Measurements from ENCODE around the gene TAT. TPM values are rescaled to one million over a fixed set of nuclear protein-coding genes. Genes with fewer than 3 reads are reported as not detected.
"Not testable (repeated sequence)": the region's sequence is repeated elsewhere in the genome, so short reads cannot be mapped to it uniquely, and the experiment has no call there.

The TAT gene
- 0.05 TPM for polyA plus RNA-seq (2013, experiment 1 of 2)
- polyA plus RNA-seq (2013, experiment 2 of 2): not detected

DNA sequence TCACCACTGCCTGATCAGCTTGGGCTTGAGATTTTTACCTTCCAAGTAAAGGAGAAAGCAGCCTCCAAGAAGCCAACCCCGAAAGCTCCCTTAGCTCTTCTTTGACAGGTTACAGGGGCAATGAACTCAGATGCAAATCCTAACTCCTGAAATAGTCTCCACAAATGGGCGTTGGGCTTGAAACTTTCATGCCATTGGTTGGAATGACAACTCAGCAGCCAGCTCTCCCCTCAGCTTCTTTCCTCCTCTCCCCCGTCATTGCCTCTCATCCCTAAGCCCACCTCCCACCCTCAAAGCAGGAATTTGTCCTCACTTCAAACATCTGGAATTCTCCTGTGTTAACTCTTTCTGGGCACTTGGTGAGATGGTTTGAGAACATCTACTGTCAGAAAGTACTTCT is at the start of gene TAT:
TSS of gene TAT (minus strand) at position 122 of the 400 bp plus-strand sequence. CDS start 677 bp downstream, outside the sequence.
- H3K9ac ChIP-seq (ENCODE audit: low read depth, low read length): no peak within 1 kb of the TSS
- no peaks in the 10 kb centered on the region for H3K9me3 ChIP-seq (ENCODE audit: insufficient read depth, low read depth, low read length)
- no peaks in the 10 kb centered on the region for H3K36me3 ChIP-seq (ENCODE audit: insufficient read depth, low read length)
- no peaks in the 10 kb centered on the region for H3K27me3 ChIP-seq (ENCODE audit: insufficient read depth, low read length)
- no peak within 1 kb of the TSS for H3K4me3 ChIP-seq (ENCODE audit: low read length)
- 53% methylated on average over 3 of the region's 3 CpGs for WGBS
- no peaks in the 10 kb centered on the region for H3K4me1 ChIP-seq (ENCODE audit: insufficient read depth, low read length)
- no peak within 1 kb of the TSS for H3K27ac ChIP-seq (ENCODE audit: low read depth, low read length)

DNA sequence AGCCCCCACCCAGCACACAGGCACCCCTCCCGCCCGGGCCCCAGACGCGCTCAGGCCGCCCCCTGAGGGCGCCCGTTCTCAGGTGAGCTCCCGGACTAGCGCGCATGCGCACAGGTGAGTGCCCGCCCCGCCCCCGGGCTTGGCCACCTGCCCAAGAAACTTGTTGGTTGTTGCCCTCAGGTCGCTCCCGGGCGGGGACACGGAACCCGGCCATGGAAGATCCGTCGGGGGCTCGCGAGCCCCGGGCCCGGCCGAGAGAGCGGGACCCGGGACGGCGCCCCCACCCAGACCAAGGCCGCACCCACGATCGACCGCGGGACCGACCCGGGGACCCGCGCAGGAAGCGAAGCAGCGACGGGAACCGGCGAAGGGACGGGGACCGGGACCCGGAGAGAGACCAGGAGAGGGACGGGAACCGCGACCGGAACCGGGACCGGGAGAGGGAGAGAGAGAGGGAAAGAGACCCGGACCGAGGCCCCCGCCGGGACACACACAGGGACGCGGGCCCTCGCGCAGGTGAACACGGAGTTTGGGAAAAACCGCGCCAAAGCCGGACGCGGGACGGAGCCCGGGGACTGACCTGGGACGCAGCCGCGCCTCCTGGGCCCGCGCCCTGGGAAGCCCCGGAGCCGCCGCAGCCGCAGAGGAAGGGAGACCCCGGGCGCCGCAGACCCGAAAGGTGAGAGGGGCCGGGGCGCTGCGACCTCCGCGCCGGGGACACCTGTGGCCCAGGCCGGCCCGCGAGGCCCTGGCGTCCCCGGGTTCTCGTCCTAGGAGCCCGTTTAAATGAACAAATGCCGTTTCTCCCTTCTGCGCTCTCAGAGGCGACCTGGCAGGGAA is 49.3 kb upstream of the TAT start, which contains the start of gene MARVELD3:
TSS of gene MARVELD3 (plus strand) at position 167 of the 840 bp plus-strand sequence. CDS start at position 213, 46 bp downstream.
- H3K9ac ChIP-seq (ENCODE audit: low read depth, low read length): peak within 1 kb of the TSS; percentile 90
- H3K27ac ChIP-seq (ENCODE audit: low read depth, low read length): no peak within 1 kb of the TSS
- peaks cover 4% of the 10 kb centered on the region for H3K4me1 ChIP-seq (ENCODE audit: insufficient read depth, low read length)
- H3K4me3 ChIP-seq (ENCODE audit: low read length): peak within 1 kb of the TSS; percentile 94
- peaks cover 11% of the 10 kb centered on the region for H3K27me3 ChIP-seq (ENCODE audit: insufficient read depth, low read length)
- peaks cover 18% of the 10 kb centered on the region for H3K36me3 ChIP-seq (ENCODE audit: insufficient read depth, low read length)
- WGBS: under 1% methylated on average over 98 of the region's 98 CpGs
- H3K9me3 ChIP-seq (ENCODE audit: insufficient read depth, low read depth, low read length): no peaks in the 10 kb centered on the region

GRCh38 chr16:71625113-71625850 is 48.4 kb upstream of the TAT start:
- peaks cover 4% of the 10 kb centered on the region for H3K4me1 ChIP-seq (ENCODE audit: insufficient read depth, low read length)
- no peak overlapping the region for H3K27ac ChIP-seq (ENCODE audit: low read depth, low read length)
- peak overlapping the region; percentile 94 for H3K4me3 ChIP-seq (ENCODE audit: low read length)
- H3K9ac ChIP-seq (ENCODE audit: low read depth, low read length): no peak overlapping the region
- H3K36me3 ChIP-seq (ENCODE audit: insufficient read depth, low read length): peaks cover 10% of the 10 kb centered on the region; the same call in 1 of the 2 replicates
- H3K27me3 ChIP-seq (ENCODE audit: insufficient read depth, low read length): peaks cover 11% of the 10 kb centered on the region
- WGBS: 91% methylated on average over 7 of the region's 7 CpGs
- no peaks in the 10 kb centered on the region for H3K9me3 ChIP-seq (ENCODE audit: insufficient read depth, low read depth, low read length)

DNA sequence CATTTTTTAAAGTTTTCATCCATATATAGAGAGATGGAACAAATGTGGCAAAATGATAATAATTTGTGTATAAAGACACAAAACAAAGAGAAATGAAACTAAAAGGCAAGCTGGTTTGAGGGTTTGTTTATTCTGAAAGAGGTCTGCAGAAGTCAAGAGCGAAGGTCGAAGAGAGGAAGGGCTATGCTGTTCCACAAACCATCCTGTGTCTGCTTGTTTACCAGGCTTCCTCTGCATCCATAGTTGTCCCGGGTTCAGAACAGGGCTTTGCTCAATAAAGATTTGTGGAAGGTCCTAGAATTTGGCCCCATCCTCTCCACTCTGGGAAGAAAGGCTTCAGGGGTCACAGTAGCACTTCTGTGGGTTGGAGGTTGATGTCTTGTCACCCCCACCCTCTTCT is 46.7 kb upstream of the TAT start:
- no peak overlapping the region for H3K4me3 ChIP-seq (ENCODE audit: low read length)
- H3K27me3 ChIP-seq (ENCODE audit: insufficient read depth, low read length): peaks cover 11% of the 10 kb centered on the region
- no peak overlapping the region for H3K9ac ChIP-seq (ENCODE audit: low read depth, low read length)
- 82% methylated on average over 3 of the region's 3 CpGs for WGBS
- H3K4me1 ChIP-seq (ENCODE audit: insufficient read depth, low read length): no peaks in the 10 kb centered on the region; the same call in 1 of the 2 replicates
- no peaks in the 10 kb centered on the region for H3K36me3 ChIP-seq (ENCODE audit: insufficient read depth, low read length)
- H3K27ac ChIP-seq (ENCODE audit: low read depth, low read length): no peak overlapping the region
- H3K9me3 ChIP-seq (ENCODE audit: insufficient read depth, low read depth, low read length): no peaks in the 10 kb centered on the region

GRCh38 chr16:71622088-71622487 is 45.2 kb upstream of the TAT start:
- Histone ChIP-seq H3K9ac (ENCODE audit: low read depth, low read length) (no peak overlapping the region), H3K9me3 (ENCODE audit: insufficient read depth, low read depth, low read length) (no peaks in the 10 kb centered on the region), H3K4me3 (ENCODE audit: low read length) (no peak overlapping the region), H3K27ac (ENCODE audit: low read depth, low read length) (no peak overlapping the region), H3K4me1 (ENCODE audit: insufficient read depth, low read length) (no peaks in the 10 kb centered on the region), H3K36me3 (ENCODE audit: insufficient read depth, low read length) (no peaks in the 10 kb centered on the region), H3K27me3 (ENCODE audit: insufficient read depth, low read length) (peaks cover 11% of the 10 kb centered on the region)

DNA sequence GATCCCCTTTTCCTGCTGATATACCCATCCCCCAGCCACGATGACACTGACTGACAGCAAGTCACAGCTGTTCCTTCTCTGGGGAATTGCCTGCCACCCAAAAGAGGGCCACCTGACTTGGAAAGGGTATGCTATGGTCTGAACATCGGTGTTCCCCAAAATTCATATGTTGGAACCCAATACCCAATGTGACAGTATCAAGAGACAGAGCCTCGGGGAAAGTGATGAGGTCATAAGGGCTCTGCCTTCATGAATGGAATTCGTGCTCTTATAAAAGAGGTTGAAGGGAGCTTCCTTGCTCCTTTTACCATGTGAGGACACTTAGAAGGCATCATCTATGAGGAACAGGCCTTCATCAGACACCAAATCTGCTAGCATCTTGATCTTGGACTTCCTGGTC is 41.5 kb upstream of the TAT start:
- H3K36me3 ChIP-seq (ENCODE audit: insufficient read depth, low read length): no peaks in the 10 kb centered on the region
- 87% methylated on average over 4 of the region's 4 CpGs for WGBS
- H3K27me3 ChIP-seq (ENCODE audit: insufficient read depth, low read length): no peaks in the 10 kb centered on the region
- H3K4me3 ChIP-seq (ENCODE audit: low read length): no peak overlapping the region
- H3K9me3 ChIP-seq (ENCODE audit: insufficient read depth, low read depth, low read length): no peaks in the 10 kb centered on the region
- no peaks in the 10 kb centered on the region for H3K4me1 ChIP-seq (ENCODE audit: insufficient read depth, low read length)
- H3K9ac ChIP-seq (ENCODE audit: low read depth, low read length): no peak overlapping the region
- H3K27ac ChIP-seq (ENCODE audit: low read depth, low read length): no peak overlapping the region

GRCh38 chr16:71614956-71615355 is 38.1 kb upstream of the TAT start:
- not testable (repeated sequence) for H3K4me1 ChIP-seq (ENCODE audit: insufficient read depth, low read length); H3K36me3 ChIP-seq (ENCODE audit: insufficient read depth, low read length); H3K4me3 ChIP-seq (ENCODE audit: low read length); H3K27me3 ChIP-seq (ENCODE audit: insufficient read depth, low read length); H3K9me3 ChIP-seq (ENCODE audit: insufficient read depth, low read depth, low read length); H3K9ac ChIP-seq (ENCODE audit: low read depth, low read length); H3K27ac ChIP-seq (ENCODE audit: low read depth, low read length)
- WGBS: 94% methylated on average over 8 of the region's 8 CpGs

DNA sequence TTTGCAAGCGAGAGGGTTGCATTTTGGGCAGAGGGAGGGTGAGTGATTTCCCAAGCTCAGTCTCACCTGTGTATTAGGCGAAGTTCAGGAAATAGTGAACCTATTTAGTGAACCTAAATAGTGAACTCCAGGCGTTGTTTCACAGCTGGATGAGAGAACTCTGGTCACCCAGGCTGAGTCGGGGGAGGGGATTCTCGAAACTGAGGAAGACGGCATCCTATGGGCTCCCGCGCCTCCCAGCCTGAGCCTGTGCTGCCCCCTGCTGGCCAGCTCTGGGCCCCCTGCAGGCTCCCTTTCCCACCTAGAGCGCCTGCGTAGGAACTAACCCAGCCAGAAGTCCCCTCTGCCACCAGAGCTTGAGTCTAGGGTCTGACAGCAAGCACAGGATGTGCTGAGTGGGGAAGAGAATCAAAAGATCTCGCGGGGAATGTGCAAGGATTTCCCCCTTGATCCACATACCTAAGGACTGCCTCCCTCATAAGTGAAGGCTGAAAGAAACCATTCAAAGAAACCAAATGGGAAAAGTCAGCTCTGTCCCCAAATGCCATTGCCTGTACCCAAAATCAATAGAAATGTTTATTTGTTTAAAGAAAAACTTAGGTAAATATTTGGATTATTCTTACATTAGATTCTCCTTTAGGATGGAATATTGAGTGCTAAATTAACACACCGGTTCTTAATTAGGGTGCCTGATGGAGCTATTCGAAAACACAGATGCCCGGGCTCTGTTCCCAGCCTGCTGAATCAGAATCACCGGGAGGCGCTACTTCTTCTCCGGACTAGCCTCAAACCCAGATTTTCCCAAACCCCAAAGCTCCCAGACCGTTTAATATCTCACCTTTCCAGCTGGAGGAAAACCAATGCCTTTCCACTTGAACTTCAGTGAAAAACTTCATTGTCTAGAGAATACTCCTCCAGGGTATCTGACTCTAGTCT is 34.3 kb upstream of the TAT start:
- 22% methylated on average over 19 of the region's 19 CpGs for WGBS
- H3K9ac ChIP-seq (ENCODE audit: low read depth, low read length): no peak overlapping the region
- no peaks in the 10 kb centered on the region for H3K9me3 ChIP-seq (ENCODE audit: insufficient read depth, low read depth, low read length)
- no peaks in the 10 kb centered on the region for H3K4me1 ChIP-seq (ENCODE audit: insufficient read depth, low read length)
- H3K27me3 ChIP-seq (ENCODE audit: insufficient read depth, low read length): no peaks in the 10 kb centered on the region
- H3K27ac ChIP-seq (ENCODE audit: low read depth, low read length): no peak overlapping the region
- H3K36me3 ChIP-seq (ENCODE audit: insufficient read depth, low read length): no peaks in the 10 kb centered on the region
- peak overlapping the region; percentile 7; the same call in 1 of the 2 replicates for H3K4me3 ChIP-seq (ENCODE audit: low read length)

- Histone ChIP-seq H3K4me1 (ENCODE audit: insufficient read depth, low read length) (no peaks in the 10 kb centered on the region), H3K36me3 (ENCODE audit: insufficient read depth, low read length) (no peaks in the 10 kb centered on the region), H3K9me3 (ENCODE audit: insufficient read depth, low read depth, low read length) (no peaks in the 10 kb centered on the region), H3K27me3 (ENCODE audit: insufficient read depth, low read length) (no peaks in the 10 kb centered on the region), H3K27ac (ENCODE audit: low read depth, low read length) (no peak overlapping the region), H3K9ac (ENCODE audit: low read depth, low read length) (no peak overlapping the region), H3K4me3 (ENCODE audit: low read length) (no peak overlapping the region)
- WGBS: 93% methylated on average over 4 of the region's 4 CpGs
Measured at GRCh38 chr16:71610447-71610846, 33.6 kb upstream of the TAT start.

DNA sequence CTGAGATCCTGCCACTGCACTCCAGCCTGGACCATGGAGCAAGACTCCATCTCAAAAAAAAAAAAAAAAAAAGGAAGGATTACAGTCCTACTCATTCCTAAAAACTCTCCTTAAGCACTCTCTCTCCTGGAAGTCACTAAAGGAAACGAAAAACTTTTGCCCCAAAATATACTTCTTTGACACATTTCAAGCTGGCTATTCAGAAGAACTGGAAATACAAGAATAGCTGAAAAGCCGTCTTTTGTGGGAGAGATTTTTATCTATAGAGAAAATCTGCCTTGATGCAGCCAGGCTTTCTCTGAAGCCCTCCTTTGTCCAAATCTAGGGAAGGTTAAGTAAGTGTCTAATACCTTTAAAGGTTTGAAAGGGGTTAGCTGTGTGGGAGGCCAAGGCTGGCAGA is 32.2 kb upstream of the TAT start:
- no peak overlapping the region for H3K9ac ChIP-seq (ENCODE audit: low read depth, low read length)

More for the DNA sequence above, 32.2 kb upstream of the TAT start:
- Histone ChIP-seq H3K27me3 (ENCODE audit: insufficient read depth, low read length) (no peaks in the 10 kb centered on the region), H3K9me3 (ENCODE audit: insufficient read depth, low read depth, low read length) (no peaks in the 10 kb centered on the region), H3K27ac (ENCODE audit: low read depth, low read length) (no peak overlapping the region), H3K4me1 (ENCODE audit: insufficient read depth, low read length) (no peaks in the 10 kb centered on the region), H3K4me3 (ENCODE audit: low read length) (no peak overlapping the region), H3K36me3 (ENCODE audit: insufficient read depth, low read length) (no peaks in the 10 kb centered on the region)
- 83% methylated on average over 2 of the region's 2 CpGs for WGBS
